GM19193 (cell line): ENCODE measurements around the gene KCNMA1.

Source experiments
- POLR2A ChIP-seq: IDR thresholded peaks from 4 replicates; pipeline ENCODE4 v1.6.1; 2011; ENCODE audit not compliant: insufficient read depth, insufficient read length; ENCODE audit errors: extremely low read depth

KCNMA1 gene

DNA sequence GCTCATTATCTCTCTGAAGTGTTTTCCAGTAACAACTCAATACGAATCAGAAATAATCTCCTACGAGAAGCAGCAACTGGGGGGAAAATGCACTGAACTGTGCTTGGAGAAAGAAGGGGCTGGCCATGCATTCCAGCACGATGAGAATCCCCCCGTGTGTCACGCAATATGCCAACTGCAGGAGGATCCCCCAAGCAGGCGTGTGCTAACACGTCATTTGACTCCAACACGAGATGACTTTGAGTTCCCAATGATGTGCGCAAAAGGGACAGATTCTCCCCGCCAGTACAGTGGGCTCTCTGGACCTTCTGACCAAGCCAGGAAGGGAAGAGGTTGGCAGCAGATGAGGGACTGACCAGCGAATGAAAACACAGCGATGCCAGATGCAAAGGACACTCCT is 105.5 kb downstream of the KCNMA1 start:
- no peak for TF ChIP-seq POLR2A

GRCh38 chr10:77531441-77532001 is 106.1 kb downstream of the KCNMA1 start:
- no peak for TF ChIP-seq POLR2A

DNA sequence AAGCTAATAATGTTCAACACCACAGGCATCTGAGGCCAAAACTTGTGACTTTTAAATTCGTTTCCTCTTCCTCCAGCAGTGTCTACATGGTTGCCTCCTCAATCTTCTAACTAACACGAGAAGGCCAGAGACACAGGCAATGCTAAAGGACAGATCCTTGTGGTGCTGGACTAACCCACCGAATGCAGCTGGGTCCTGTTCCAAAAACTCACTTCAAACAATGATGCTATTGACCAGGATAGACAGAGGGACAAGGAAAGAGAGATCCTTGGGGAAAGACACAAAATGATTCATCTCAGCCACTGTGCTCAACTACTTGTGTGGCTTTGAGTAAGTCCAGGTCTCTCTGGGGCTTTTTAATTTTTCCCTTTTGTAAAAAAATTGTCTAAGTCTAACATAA is 107.6 kb downstream of the KCNMA1 start:
- TF ChIP-seq POLR2A, result no peak

DNA sequence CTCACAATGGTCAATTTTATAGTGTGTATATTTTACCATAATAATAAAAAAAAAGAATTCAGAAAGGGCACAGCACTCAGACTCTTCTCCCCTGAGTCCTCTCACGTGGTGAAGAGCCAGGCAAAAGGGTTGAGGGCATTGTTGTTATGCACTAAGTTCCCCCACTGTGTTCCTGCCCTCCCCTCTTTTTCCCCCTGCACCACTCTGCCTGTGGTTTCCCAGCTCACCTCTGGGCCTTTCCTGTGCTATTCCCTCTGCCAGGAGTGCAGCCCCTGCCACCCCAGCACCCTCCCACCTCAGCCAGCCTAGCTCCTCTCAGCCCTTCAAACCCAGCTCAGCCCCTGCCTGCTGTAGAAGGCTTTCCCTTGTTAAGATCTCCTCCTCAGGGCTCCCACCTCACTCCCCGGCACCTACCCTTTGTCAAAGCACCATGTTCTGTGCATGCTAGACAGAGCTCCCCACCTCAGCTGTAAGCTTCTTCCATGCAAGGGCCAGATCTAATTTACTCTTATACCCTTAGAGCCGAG is 108.5 kb downstream of the KCNMA1 start:
- TF ChIP-seq POLR2A, result no peak

- no peak for TF ChIP-seq POLR2A
Measured at GRCh38 chr10:77527839-77528238, 109.8 kb downstream of the KCNMA1 start.

GRCh38 chr10:77526868-77527617 is 110.6 kb downstream of the KCNMA1 start:
- TF ChIP-seq POLR2A, result no peak

GRCh38 chr10:77524281-77524711 is 113.3 kb downstream of the KCNMA1 start:
- TF ChIP-seq POLR2A, result no peak

- TF ChIP-seq POLR2A, result no peak
Measured at GRCh38 chr10:77522268-77522809, 115.3 kb downstream of the KCNMA1 start.

GRCh38 chr10:77520995-77521394 is 116.6 kb downstream of the KCNMA1 start:
- no peak for TF ChIP-seq POLR2A

- no peak for TF ChIP-seq POLR2A
Measured at GRCh38 chr10:77520290-77520689, 117.3 kb downstream of the KCNMA1 start.

DNA sequence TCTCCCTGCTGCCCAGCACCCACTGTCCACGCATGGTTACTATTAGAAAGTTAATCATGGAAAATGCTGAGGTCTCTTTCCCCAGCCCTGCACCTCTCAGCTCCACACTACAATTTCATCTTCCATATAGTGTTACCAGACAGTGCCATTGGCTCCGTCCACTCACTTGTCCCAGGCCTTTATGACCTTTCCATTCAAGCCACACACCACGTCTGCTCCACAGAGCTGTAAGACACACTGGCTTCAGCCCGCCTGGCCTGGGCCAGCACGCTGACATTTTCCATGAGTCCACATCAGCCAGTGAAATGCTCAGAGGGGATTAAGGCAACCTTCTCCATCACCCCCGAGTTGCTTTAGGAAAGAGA is 118.7 kb downstream of the KCNMA1 start:
- TF ChIP-seq POLR2A, result no peak

DNA sequence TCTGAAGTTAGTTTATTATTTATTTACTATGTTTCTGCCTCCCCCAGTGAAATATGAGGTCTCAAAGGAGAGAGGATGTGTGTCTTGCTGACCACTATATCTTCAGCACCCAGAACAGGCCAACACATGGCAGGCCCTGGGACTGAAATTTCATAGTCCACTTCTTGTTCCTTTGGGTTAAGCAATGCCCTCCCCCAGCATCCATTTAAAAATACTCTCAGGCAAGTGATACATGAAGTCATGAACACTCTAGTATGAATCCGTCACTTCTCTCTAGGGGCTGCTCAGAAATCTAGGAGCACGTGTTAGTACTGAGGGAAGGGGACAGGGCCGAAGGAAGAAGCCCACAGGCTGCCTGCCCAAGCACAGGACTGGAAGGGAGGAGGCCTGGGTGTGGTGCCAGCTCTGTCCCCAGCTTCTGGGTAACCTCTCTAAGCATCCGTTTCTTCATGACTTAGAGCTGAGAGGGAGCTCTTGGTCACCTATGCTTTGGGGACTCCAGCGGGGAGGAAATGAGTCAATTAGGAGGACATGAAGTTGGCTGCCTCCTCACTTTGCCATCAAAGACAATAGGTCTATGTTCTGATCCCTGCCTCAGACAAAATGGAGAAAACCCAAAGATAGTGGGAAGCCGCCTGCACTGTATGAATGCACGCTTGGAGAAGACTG is 119.2 kb downstream of the KCNMA1 start:
- no peak for TF ChIP-seq POLR2A

DNA sequence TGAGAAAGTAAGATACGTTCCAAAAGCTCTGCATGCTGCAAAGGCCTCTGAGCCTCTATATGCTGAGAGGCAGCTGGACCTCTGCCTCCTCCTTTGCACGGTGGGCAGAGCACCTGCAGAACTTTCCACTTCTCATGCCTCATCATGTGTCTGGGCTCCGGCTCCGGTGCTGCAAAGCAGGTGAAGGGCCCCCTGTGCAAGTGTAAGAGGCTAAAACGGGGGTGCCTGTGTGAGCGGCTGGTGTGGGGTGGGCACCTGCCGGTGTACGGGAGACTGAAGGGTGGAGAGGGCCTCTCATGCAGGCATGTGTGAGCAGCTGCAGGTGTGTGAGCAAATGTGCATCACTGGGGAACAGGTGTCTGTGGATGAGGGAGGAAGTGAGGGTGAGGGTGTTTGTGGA is 121.0 kb downstream of the KCNMA1 start:
- TF ChIP-seq POLR2A, result no peak

DNA sequence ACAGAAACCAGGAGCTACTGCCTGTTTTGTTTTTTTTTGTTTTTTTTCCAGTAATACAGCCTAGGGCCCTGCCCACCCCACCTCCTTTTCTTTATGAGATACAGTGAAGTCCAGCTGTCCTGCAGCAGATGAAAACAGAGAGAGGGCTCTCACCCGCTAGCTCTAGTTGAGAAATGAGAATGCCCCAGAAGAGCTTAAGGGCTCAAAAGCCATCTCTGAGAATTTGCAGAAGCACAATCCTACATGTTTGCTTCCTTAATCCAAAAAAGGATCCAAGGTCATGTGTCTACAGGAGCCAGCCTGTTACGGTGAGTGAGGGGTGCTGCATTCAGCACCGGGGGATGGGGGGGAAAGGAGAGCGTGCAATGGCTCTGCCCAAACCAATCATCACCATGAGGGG is 122.7 kb downstream of the KCNMA1 start:
- no peak for TF ChIP-seq POLR2A

GRCh38 chr10:77513781-77514331 is 123.8 kb downstream of the KCNMA1 start:
- TF ChIP-seq POLR2A, result no peak
